ENCODE results near the gene KRT7.
"Not testable (repeated sequence)": the region's sequence is repeated elsewhere in the genome, so short reads cannot be mapped to it uniquely, and the experiment has no call there.

The KRT7 gene

DNA sequence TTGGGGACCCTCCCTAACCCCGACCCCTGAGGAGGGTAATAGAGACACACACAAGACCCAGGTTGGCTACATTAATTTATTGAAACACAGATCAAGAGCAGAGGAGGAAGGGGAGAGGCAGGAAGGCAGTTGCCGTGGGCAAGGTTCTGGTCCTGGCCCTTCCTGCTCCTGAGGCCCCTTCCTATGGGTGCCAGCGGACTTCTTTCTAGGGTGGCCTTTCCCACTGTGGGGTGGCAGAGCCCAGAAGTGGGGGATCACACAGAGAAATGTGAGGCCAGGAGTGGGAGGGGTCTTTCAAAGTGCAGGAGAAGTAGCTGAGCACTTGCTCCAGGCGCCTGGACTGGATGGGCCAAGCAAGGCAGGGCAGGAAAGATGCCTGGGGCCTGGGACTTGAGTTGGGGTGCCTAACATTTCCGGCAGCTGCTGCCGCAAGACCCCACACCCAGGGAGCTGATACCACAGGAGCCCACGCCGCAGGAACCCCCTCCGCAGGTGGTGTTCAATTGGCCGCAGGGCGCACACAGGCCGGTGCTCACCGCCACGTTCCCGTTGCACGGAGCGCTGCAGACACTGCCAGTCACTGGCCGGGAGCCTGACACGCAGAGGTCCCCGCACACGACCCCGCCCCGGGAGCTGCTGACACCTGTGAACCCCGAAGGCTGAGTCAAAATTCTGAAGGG, 52.9 kb downstream of the KRT7 start:
- no peak overlapping the region for H3K9ac ChIP-seq (ENCODE audit: low read length)
- no peak overlapping the region for H3K4me3 ChIP-seq (ENCODE audit: low read length)
- no peak overlapping the region for H3K27ac ChIP-seq (ENCODE audit: low read length)

DNA sequence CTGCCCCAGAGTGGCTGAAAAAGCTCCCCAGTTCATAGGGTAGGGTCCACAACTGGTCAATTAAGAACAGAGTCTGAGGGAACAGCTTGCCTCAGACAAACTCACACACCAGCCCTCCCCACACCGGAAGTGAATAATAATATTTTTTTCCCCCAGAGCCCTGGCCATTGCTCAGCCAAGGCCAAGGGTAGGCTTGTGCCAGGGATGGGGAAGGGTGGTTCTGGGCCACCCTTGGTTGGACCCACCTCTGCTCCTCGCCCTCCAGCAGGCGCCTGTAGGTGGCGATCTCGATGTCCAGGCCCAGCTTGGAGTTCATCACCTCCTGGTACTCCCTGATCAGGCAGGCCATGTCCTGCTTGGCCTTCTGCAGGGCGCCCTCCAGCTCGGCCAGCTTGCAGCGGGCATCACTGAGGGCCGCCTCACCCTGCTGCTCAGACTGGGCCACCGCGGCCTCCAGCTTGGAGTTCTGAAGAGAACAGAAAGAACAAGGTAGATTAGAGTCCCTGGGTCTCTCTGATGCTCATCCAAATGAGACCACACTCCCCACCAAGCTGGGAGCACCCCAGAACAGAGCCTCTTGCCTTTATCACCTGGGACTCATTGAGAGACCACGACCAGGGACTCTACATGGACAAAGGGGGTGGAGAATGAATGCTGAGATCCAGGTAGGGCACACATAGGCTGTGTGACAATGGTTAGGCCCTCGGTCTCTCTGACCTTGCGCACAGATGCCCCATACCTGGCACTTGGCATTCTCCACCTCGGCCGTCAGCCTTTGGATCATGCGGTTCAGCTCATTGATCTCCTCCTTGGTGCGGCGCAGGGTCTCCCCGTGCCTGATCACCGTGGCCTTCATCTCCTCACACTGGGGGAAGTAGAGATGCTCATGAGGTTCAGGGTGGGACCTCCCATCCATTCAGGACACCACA, 54.1 kb downstream of the KRT7 start:
- not testable (repeated sequence) for H3K9ac ChIP-seq (ENCODE audit: low read length); H3K4me3 ChIP-seq (ENCODE audit: low read length); H3K27me3 ChIP-seq (ENCODE audit: control insufficient read depth, insufficient read depth, low read length); H3K4me1 ChIP-seq (ENCODE audit: control insufficient read depth, low read depth, low read length); H3K36me3 ChIP-seq (ENCODE audit: control insufficient read depth, low read depth, low read length); H3K9me3 ChIP-seq (ENCODE audit: control insufficient read depth, low read depth, low read length); H3K27ac ChIP-seq (ENCODE audit: low read length)

More for the DNA sequence above, 52.9 kb downstream of the KRT7 start:
- no peaks in the 10 kb centered on the region for H3K27me3 ChIP-seq (ENCODE audit: control insufficient read depth, insufficient read depth, low read length)
- H3K36me3 ChIP-seq (ENCODE audit: control insufficient read depth, low read depth, low read length): no peaks in the 10 kb centered on the region
- no peaks in the 10 kb centered on the region for H3K4me1 ChIP-seq (ENCODE audit: control insufficient read depth, low read depth, low read length)
- no peaks in the 10 kb centered on the region for H3K9me3 ChIP-seq (ENCODE audit: control insufficient read depth, low read depth, low read length)

GRCh38 chr12:52287816-52288805, 55.1 kb downstream of the KRT7 start:
- H3K9ac ChIP-seq (ENCODE audit: low read length); H3K27me3 ChIP-seq (ENCODE audit: control insufficient read depth, insufficient read depth, low read length); H3K36me3 ChIP-seq (ENCODE audit: control insufficient read depth, low read depth, low read length); H3K4me1 ChIP-seq (ENCODE audit: control insufficient read depth, low read depth, low read length); H3K4me3 ChIP-seq (ENCODE audit: low read length); H3K9me3 ChIP-seq (ENCODE audit: control insufficient read depth, low read depth, low read length); H3K27ac ChIP-seq (ENCODE audit: low read length): not testable (repeated sequence)

GRCh38 chr12:52290483-52291134, 57.6 kb downstream of the KRT7 start:
- not testable (repeated sequence) for H3K9me3 ChIP-seq (ENCODE audit: control insufficient read depth, low read depth, low read length); H3K9ac ChIP-seq (ENCODE audit: low read length); H3K27ac ChIP-seq (ENCODE audit: low read length); H3K36me3 ChIP-seq (ENCODE audit: control insufficient read depth, low read depth, low read length); H3K27me3 ChIP-seq (ENCODE audit: control insufficient read depth, insufficient read depth, low read length); H3K4me1 ChIP-seq (ENCODE audit: control insufficient read depth, low read depth, low read length); H3K4me3 ChIP-seq (ENCODE audit: low read length)

GRCh38 chr12:52291267-52291935, 58.4 kb downstream of the KRT7 start, which contains the start of gene KRT81:
TSS of gene KRT81 (minus strand) at chr12:52291534. CDS start at chr12:52291465, 69 bp downstream.
- Histone ChIP-seq H3K9ac (ENCODE audit: low read length) (no peak within 1 kb of the TSS), H3K27me3 (ENCODE audit: control insufficient read depth, insufficient read depth, low read length) (no peaks in the 10 kb centered on the region), H3K4me3 (ENCODE audit: low read length) (no peak within 1 kb of the TSS), H3K9me3 (ENCODE audit: control insufficient read depth, low read depth, low read length) (no peaks in the 10 kb centered on the region), H3K36me3 (ENCODE audit: control insufficient read depth, low read depth, low read length) (no peaks in the 10 kb centered on the region), H3K27ac (ENCODE audit: low read length) (no peak within 1 kb of the TSS), H3K4me1 (ENCODE audit: control insufficient read depth, low read depth, low read length) (no peaks in the 10 kb centered on the region)

DNA sequence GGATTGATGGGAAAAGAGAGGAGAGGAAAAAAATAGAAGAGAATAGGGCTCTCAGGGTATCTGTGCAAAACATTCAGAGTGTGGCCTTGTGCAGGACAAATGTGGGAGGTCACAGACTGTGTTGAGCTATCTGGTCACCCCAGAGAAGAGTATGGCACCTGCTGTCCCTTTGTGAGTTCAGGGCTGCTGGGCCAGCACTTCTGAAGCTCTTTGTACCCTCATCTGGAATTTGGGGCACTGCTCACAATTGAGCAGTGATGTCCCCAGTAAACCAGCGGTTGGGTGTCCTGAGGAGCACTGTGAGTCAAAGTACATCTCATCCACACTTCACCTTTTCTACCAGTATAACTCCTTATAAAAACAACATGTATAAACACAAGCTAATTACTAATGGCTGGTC, 60.9 kb downstream of the KRT7 start:
- Histone ChIP-seq H3K4me3 (ENCODE audit: low read length) (no peak overlapping the region), H3K27me3 (ENCODE audit: control insufficient read depth, insufficient read depth, low read length) (peaks cover 4% of the 10 kb centered on the region), H3K4me1 (ENCODE audit: control insufficient read depth, low read depth, low read length) (no peaks in the 10 kb centered on the region), H3K36me3 (ENCODE audit: control insufficient read depth, low read depth, low read length) (no peaks in the 10 kb centered on the region), H3K9me3 (ENCODE audit: control insufficient read depth, low read depth, low read length) (no peaks in the 10 kb centered on the region), H3K27ac (ENCODE audit: low read length) (no peak overlapping the region), H3K9ac (ENCODE audit: low read length) (no peak overlapping the region)

- Histone ChIP-seq H3K4me1 (ENCODE audit: control insufficient read depth, low read depth, low read length) (no peaks in the 10 kb centered on the region), H3K4me3 (ENCODE audit: low read length) (no peak overlapping the region), H3K27me3 (ENCODE audit: control insufficient read depth, insufficient read depth, low read length) (peaks cover 4% of the 10 kb centered on the region), H3K36me3 (ENCODE audit: control insufficient read depth, low read depth, low read length) (no peaks in the 10 kb centered on the region), H3K27ac (ENCODE audit: low read length) (no peak overlapping the region), H3K9me3 (ENCODE audit: control insufficient read depth, low read depth, low read length) (no peaks in the 10 kb centered on the region), H3K9ac (ENCODE audit: low read length) (no peak overlapping the region)
Measured at GRCh38 chr12:52294803-52295202, 61.8 kb downstream of the KRT7 start.

GRCh38 chr12:52295663-52296062, 62.6 kb downstream of the KRT7 start:
- H3K36me3 ChIP-seq (ENCODE audit: control insufficient read depth, low read depth, low read length): no peaks in the 10 kb centered on the region
- no peak overlapping the region for H3K4me3 ChIP-seq (ENCODE audit: low read length)
- peaks cover 4% of the 10 kb centered on the region for H3K27me3 ChIP-seq (ENCODE audit: control insufficient read depth, insufficient read depth, low read length)
- H3K9me3 ChIP-seq (ENCODE audit: control insufficient read depth, low read depth, low read length): no peaks in the 10 kb centered on the region
- no peaks in the 10 kb centered on the region for H3K4me1 ChIP-seq (ENCODE audit: control insufficient read depth, low read depth, low read length)
- H3K9ac ChIP-seq (ENCODE audit: low read length): no peak overlapping the region
- no peak overlapping the region for H3K27ac ChIP-seq (ENCODE audit: low read length)

GRCh38 chr12:52296572-52297215, 63.7 kb downstream of the KRT7 start:
- Histone ChIP-seq H3K4me3 (ENCODE audit: low read length) (no peak overlapping the region), H3K9me3 (ENCODE audit: control insufficient read depth, low read depth, low read length) (no peaks in the 10 kb centered on the region), H3K27me3 (ENCODE audit: control insufficient read depth, insufficient read depth, low read length) (peaks cover 4% of the 10 kb centered on the region), H3K9ac (ENCODE audit: low read length) (no peak overlapping the region), H3K4me1 (ENCODE audit: control insufficient read depth, low read depth, low read length) (no peaks in the 10 kb centered on the region), H3K36me3 (ENCODE audit: control insufficient read depth, low read depth, low read length) (no peaks in the 10 kb centered on the region), H3K27ac (ENCODE audit: low read length) (no peak overlapping the region)
